Measurements from ENCODE around the gene USP48.

- no peak for TF ChIP-seq CTCF (IDR thresholded peaks at IDR 0.05)
- no peak for TF ChIP-seq POLR2A (IDR thresholded peaks at IDR 0.05)
These were observed 141.9 kb downstream of the USP48 start for GRCh38 chr1:21641076-21641475.

Measured in adrenal gland (tissue), 5 donors.